ENCODE results near the gene TIGD7. TPM values are rescaled to one million over a fixed set of nuclear protein-coding genes. Genes with fewer than 3 reads are reported as not detected.
A peak's percentile ranks its signal among the peaks of the same experiment; 100 is the strongest.

TIGD7 gene
- total RNA-seq, 6 experiments from 2014 or later, result 0.56 to 1.9 (median 1.7) TPM

DNA sequence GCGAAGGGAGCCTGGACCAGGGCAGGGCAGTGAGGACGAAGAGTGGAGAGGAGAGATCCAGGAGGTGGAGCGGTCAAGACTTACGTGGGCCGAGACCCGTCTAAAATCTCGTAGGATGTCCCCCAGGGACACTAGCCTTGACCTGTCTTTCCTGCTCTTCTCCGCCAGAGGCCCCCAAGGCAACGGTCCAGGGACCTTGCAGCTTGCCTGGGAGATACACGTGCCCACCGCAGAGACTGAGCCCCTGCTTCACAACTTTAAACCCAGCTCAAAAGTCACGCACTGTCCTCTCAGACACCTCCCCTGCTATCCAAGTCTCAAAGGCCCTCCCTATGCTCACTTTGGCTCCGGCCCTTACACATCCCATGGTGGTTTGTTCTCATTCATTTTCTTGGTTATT is 9.4 kb downstream of the TIGD7 start:
- TF ChIP-seq, protein P1, sequence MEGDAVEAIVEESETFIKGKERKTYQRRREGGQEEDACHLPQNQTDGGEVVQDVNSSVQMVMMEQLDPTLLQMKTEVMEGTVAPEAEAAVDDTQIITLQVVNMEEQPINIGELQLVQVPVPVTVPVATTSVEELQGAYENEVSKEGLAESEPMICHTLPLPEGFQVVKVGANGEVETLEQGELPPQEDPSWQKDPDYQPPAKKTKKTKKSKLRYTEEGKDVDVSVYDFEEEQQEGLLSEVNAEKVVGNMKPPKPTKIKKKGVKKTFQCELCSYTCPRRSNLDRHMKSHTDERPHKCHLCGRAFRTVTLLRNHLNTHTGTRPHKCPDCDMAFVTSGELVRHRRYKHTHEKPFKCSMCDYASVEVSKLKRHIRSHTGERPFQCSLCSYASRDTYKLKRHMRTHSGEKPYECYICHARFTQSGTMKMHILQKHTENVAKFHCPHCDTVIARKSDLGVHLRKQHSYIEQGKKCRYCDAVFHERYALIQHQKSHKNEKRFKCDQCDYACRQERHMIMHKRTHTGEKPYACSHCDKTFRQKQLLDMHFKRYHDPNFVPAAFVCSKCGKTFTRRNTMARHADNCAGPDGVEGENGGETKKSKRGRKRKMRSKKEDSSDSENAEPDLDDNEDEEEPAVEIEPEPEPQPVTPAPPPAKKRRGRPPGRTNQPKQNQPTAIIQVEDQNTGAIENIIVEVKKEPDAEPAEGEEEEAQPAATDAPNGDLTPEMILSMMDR (IDR thresholded peaks at IDR 0.05), result no peak
- no peak for TF ChIP-seq POLR2A (IDR thresholded peaks at IDR 0.05)
- Histone ChIP-seq H3K4me1 (no peaks in the 10 kb centered on the region), H3K4me3 (no peak overlapping the region), H3K36me3 (peaks cover 0 to 12% (median 2%) of the 10 kb centered on the region in 4 donors), H3K27me3 (no peaks in the 10 kb centered on the region), H3K27ac (no peak overlapping the region), H3K9me3 (peaks cover 5 to 26% (median 8%) of the 10 kb centered on the region in 4 donors)
- ATAC-seq, result peak in 1 of 4 donors; percentile 12
- WGBS (ENCODE audit: insufficient coverage, low coverage, low lambda C conversion rate, missing lambda C conversion rate), result 73% methylated on average over 9 of the region's 13 CpGs
- no peak for DNase-seq
- intact Hi-C loops (cut with DNase I), result no loop called here

- peaks cover 0 to 18% (median 4%) of the 10 kb centered on the region in 4 donors for H3K36me3 ChIP-seq
- DNase-seq (no peak), ATAC-seq (peak in 1 of 4 donors; percentile 19)
- H3K4me1 ChIP-seq, result no peaks in the 10 kb centered on the region
- 43% methylated on average over 23 of the region's 45 CpGs for WGBS (ENCODE audit: insufficient coverage, low coverage, low lambda C conversion rate, missing lambda C conversion rate)
- H3K27me3 ChIP-seq, result no peaks in the 10 kb centered on the region
- H3K9me3 ChIP-seq, result peaks cover 4 to 30% (median 11%) of the 10 kb centered on the region in 4 donors
- H3K4me3 ChIP-seq, result no peak overlapping the region
- H3K27ac ChIP-seq, result no peak overlapping the region
- TF ChIP-seq POLR2A (IDR thresholded peaks at IDR 0.05), result no peak
- TF ChIP-seq, protein P1 (IDR thresholded peaks at IDR 0.05), result no peak
- intact Hi-C loops (cut with DNase I), result no loop called here
Observed at GRCh38 chr16:3295209-3295608, 10.0 kb downstream of the TIGD7 start.

DNA sequence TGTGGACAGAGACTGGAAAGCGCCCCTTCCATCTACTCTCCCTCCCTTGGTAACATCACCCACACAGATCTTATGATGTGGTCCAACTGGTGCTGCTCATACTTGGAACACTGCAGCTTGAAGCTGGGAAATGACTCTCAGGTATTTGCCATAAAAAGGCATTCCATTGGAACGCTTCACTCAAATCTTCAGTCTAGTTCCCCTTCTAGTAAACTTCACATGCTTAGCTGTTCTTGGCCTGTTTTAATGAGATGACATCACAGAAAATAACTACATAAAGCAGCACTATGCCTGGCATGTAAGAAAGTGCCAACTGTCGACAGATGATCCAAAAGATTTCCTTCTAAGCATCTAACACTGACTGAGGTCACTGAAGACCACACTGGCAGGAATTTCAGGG is 12.6 kb downstream of the TIGD7 start:
- WGBS (ENCODE audit: insufficient coverage, low coverage, low lambda C conversion rate, missing lambda C conversion rate), result 95% methylated on average over 3 of the region's 3 CpGs
- Histone ChIP-seq H3K36me3 (peaks cover 0 to 41% (median 17%) of the 10 kb centered on the region in 4 donors), H3K9me3 (peaks cover 3 to 44% (median 20%) of the 10 kb centered on the region in 4 donors), H3K27ac (no peak overlapping the region), H3K27me3 (no peaks in the 10 kb centered on the region), H3K4me3 (no peak overlapping the region), H3K4me1 (no peaks in the 10 kb centered on the region)
- TF ChIP-seq POLR2A (IDR thresholded peaks at IDR 0.05), result no peak
- TF ChIP-seq, protein P1 (IDR thresholded peaks at IDR 0.05), result no peak
- intact Hi-C loops (cut with DNase I), result no loop called here
- ATAC-seq (no peak), DNase-seq (no peak)

- no peak overlapping the region for H3K4me3 ChIP-seq
- over 99% methylated on average over 10 of the region's 16 CpGs for WGBS (ENCODE audit: insufficient coverage, low coverage, low lambda C conversion rate, missing lambda C conversion rate)
- no peak overlapping the region for H3K27ac ChIP-seq
- peaks cover 0 to 56% (median 25%) of the 10 kb centered on the region in 4 donors for H3K36me3 ChIP-seq
- ATAC-seq, result no peak
- H3K9me3 ChIP-seq, result peaks cover 3 to 44% (median 21%) of the 10 kb centered on the region in 4 donors
- intact Hi-C loops (cut with DNase I), result loop anchor here in 1 of 2 donors (10.0 kb wide), 1 partner anchor 205 kb away; the partner anchor contains the start of gene C16orf90
- TF ChIP-seq POLR2A (IDR thresholded peaks at IDR 0.05), result no peak
- TF ChIP-seq, protein P1 (IDR thresholded peaks at IDR 0.05), result no peak
- DNase-seq, result no peak
- H3K4me1 ChIP-seq, result peaks cover 0 to 2% (median 0%) of the 10 kb centered on the region in 4 donors
- H3K27me3 ChIP-seq, result no peaks in the 10 kb centered on the region
Observed at GRCh38 chr16:3289998-3290673, 15.1 kb downstream of the TIGD7 start.

Data from right lobe of liver (tissue), 6 donors.